Hepatocyte (in vitro differentiated cells): ENCODE measurements around the gene ENAH. TPM values are rescaled to one million over a fixed set of nuclear protein-coding genes. Genes with fewer than 3 reads are reported as not detected.
"Not testable (repeated sequence)": the region's sequence is repeated elsewhere in the genome, so short reads cannot be mapped to it uniquely, and the experiment has no call there.

Experiments
- DNase-seq: peaks from one replicate; pipeline ENCODE4 v3.0.0-alpha.2; 2016; ENCODE audit warnings: low spot score
- H2AFZ ChIP-seq: fragments of 200-600 bp; sonication (generic); 2 replicates; pipeline ENCODE4 v1.6.0; 2016; ENCODE audit warnings: antibody characterized with exemption, mild to moderate bottlenecking
- H3K27ac ChIP-seq: fragments of 200-600 bp; sonication (generic); 2 replicates; pipeline ENCODE4 v1.5.1; 2016; ENCODE audit warnings: mild to moderate bottlenecking
- H3K27me3 ChIP-seq: fragments of 200-600 bp; sonication (generic); 2 replicates; pipeline ENCODE4 v1.6.1; 2016
- H3K36me3 ChIP-seq: fragments of 200-600 bp; sonication (generic); replicated peaks from 2 replicates; pipeline ENCODE4 v1.5.1; 2016; ENCODE audit warnings: low read depth; ENCODE audit not compliant: insufficient read depth
- H3K4me1 ChIP-seq: fragments of 200-600 bp; sonication (generic); 2 replicates; pipeline ENCODE4 v1.5.1; 2016; ENCODE audit warnings: mild to moderate bottlenecking, moderate library complexity; ENCODE audit not compliant: insufficient read depth
- H3K4me2 ChIP-seq: fragments of 200-600 bp; sonication (generic); 2 replicates; pipeline ENCODE4 v1.6.0; 2016
- H3K4me3 ChIP-seq: fragments of 200-600 bp; sonication (generic); 2 replicates; pipeline ENCODE4 v1.5.1; 2016; ENCODE audit warnings: mild to moderate bottlenecking
- H3K79me2 ChIP-seq: fragments of 200-600 bp; sonication (generic); 2 replicates; pipeline ENCODE4 v1.6.0; 2017; ENCODE audit warnings: mild to moderate bottlenecking
- H3K9me2 ChIP-seq: fragments of 200-600 bp; sonication (generic); replicated peaks from 2 replicates; pipeline ENCODE4 v1.6.0; 2017; ENCODE audit warnings: mild to moderate bottlenecking; ENCODE audit not compliant: insufficient read depth
- H3K9me3 ChIP-seq: fragments of 200-600 bp; sonication (generic); 2 replicates; pipeline ENCODE4 v1.5.1; 2016; ENCODE audit warnings: low read depth, mild to moderate bottlenecking
- H4K20me1 ChIP-seq: fragments of 200-600 bp; sonication (generic); 2 replicates; pipeline ENCODE4 v1.6.0; 2016; ENCODE audit warnings: mild to moderate bottlenecking; ENCODE audit not compliant: insufficient read depth, poor library complexity, severe bottlenecking
- CTCF ChIP-seq: fragments of 200-600 bp; sonication (generic); IDR thresholded peaks from 2 replicates; pipeline ENCODE4 v1.5.1; 2016; ENCODE audit warnings: antibody characterized with exemption, mild to moderate bottlenecking; ENCODE audit not compliant: poor library complexity
- EZH2 ChIP-seq: fragments of 200-600 bp; sonication (generic); IDR thresholded peaks from 2 replicates; pipeline ENCODE4 v1.6.1; 2016; ENCODE audit warnings: antibody characterized with exemption, mild to moderate bottlenecking, borderline replicate concordance
- EZH2phosphoT487 ChIP-seq: fragments of 200-600 bp; sonication (generic); IDR thresholded peaks from one replicate; pipeline ENCODE4 v1.6.1; 2018; ENCODE audit warnings: antibody characterized with exemption, mild to moderate bottlenecking, low read depth, moderate library complexity; ENCODE audit not compliant: unreplicated experiment, severe bottlenecking
- WGBS: methylation state at CpG from one replicate; pipeline ENCODE4 v1.1.6; 2016; ENCODE audit warnings: low lambda C conversion rate; ENCODE audit errors: missing lambda C conversion rate; 5-methylcytosine and 5-hydroxymethylcytosine counted together
- polyA plus RNA-seq: library from polyadenylated mRNA; unstranded; fragments of >200 nt; fragmentation: Nextera tagmentation; extraction: Ambion mirVana; gene quantifications from 2 replicates; pipeline ENCODE4 v1.2.1, GENCODE V29; 2016
- total RNA-seq: library from RNA; depleted of rRNA; stranded (reverse); fragments of >200 nt; gene quantifications from 2 replicates; pipeline ENCODE4 v1.2.3, GENCODE V29; 2014

ENAH gene
- total and polyA plus RNA-seq, 2 experiments from 2014 or later, result 51.3 to 115 TPM

DNA sequence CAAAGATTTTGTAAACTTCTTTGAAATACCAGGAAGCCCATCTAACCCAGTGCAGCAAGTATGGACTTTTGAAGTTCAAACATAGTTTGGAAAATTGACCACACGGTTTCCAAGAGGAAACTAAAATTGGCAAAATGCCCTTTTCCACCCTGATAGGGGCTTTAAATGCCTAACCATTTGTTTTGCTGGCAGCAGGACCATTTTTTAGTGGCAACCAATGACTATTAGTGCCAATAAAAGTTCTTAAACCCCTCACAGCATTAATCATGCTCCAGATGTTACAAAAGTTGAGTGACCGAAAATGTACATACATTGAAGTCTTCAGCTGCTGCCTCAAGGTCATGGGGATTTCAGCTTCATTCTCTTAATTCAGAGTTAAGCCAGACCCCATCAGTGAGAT is 46.4 kb upstream of the ENAH start:
- Histone ChIP-seq H3K4me2 (peak overlapping the region; percentile 33), H4K20me1 (no peaks in the 10 kb centered on the region), H3K36me3 (no peaks in the 10 kb centered on the region), H3K27ac (peak overlapping the region; percentile 52), H3K9me3 (no peaks in the 10 kb centered on the region), H3K4me3 (no peak overlapping the region), H2AFZ (no peak overlapping the region), H3K4me1 (peaks cover 20% of the 10 kb centered on the region), H3K9me2 (no peaks in the 10 kb centered on the region), H3K27me3 (no peaks in the 10 kb centered on the region), H3K79me2 (no peaks in the 10 kb centered on the region)
- 51% methylated on average over 2 of the region's 2 CpGs for WGBS
- DNase-seq, result peak; percentile 19
- no peak for TF ChIP-seq CTCF
- TF ChIP-seq EZH2, result no peak
- TF ChIP-seq EZH2phosphoT487, result no peak

- H3K4me2 ChIP-seq, H3K27me3 ChIP-seq, DNase-seq, H3K9me2 ChIP-seq, H3K36me3 ChIP-seq, H2AFZ ChIP-seq, H3K79me2 ChIP-seq, H3K4me3 ChIP-seq, H3K9me3 ChIP-seq, H4K20me1 ChIP-seq, H3K27ac ChIP-seq: not testable (repeated sequence)
- peaks cover 24% of the 10 kb centered on the region for H3K4me1 ChIP-seq
- 99% methylated on average over 4 of the region's 4 CpGs for WGBS
These were observed 45.3 kb upstream of the ENAH start for GRCh38 chr1:225698194-225698593.

- H3K27me3 ChIP-seq, result no peaks in the 10 kb centered on the region
- H3K4me2 ChIP-seq, result no peak overlapping the region
- H2AFZ ChIP-seq, result no peak overlapping the region
- DNase-seq, result no peak
- H3K79me2 ChIP-seq, result no peaks in the 10 kb centered on the region
- H4K20me1 ChIP-seq, result no peaks in the 10 kb centered on the region
- H3K36me3 ChIP-seq, result no peaks in the 10 kb centered on the region
- H3K9me3 ChIP-seq, result no peaks in the 10 kb centered on the region
- no peak overlapping the region for H3K27ac ChIP-seq
- 88% methylated on average over 4 of the region's 4 CpGs for WGBS
- H3K4me1 ChIP-seq, result peaks cover 24% of the 10 kb centered on the region
- H3K9me2 ChIP-seq, result no peaks in the 10 kb centered on the region
- H3K4me3 ChIP-seq, result no peak overlapping the region
- TF ChIP-seq CTCF (no peak), EZH2 (no peak), EZH2phosphoT487 (no peak)
These were observed 44.5 kb upstream of the ENAH start for GRCh38 chr1:225697428-225697827.

DNA sequence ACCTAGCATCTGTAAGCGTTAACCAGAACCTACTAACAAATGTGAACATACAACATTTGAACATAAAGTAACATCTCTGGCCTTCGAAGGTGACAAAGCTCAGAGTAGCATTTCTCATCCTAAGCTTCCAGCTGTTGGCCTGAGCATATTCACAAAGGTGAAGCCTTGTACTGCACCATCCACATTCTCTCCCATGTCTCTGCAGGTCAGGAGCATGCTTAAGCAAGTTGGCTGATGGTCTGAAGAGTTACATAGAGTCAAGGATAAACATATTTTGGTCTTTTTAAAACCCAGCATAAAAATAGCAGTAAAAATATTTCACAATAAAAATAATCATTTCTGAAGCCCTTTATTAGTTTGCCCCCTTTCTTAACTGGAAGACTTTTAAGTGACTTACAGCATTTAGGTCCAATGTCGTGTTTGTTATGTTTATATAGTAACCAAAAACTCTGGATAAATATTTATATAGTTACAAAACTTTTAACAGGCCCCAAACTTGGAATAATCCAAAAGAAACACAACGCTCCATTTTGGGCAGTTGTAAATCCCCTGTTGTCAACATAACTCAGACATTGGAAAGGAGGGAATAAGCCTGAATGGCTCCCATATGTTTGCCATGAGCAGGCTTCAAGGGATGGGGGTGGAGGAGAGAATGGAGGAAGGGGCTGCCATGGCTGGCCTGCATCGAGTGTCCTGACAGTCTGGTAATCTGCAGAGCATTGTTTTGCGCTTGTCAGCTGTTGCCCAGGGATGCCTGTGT is 42.8 kb upstream of the ENAH start:
- TF ChIP-seq CTCF (no peak), EZH2phosphoT487 (peak; percentile 76)
- no peak overlapping the region for H3K4me2 ChIP-seq
- no peak overlapping the region for H2AFZ ChIP-seq
- no peaks in the 10 kb centered on the region for H3K27me3 ChIP-seq
- H3K79me2 ChIP-seq, result no peaks in the 10 kb centered on the region
- H3K4me3 ChIP-seq, result no peak overlapping the region
- 53% methylated on average over 6 of the region's 6 CpGs for WGBS
- H3K9me3 ChIP-seq, result no peaks in the 10 kb centered on the region
- DNase-seq, result peak; percentile 50
- H4K20me1 ChIP-seq, result no peaks in the 10 kb centered on the region
- no peaks in the 10 kb centered on the region for H3K9me2 ChIP-seq
- no peaks in the 10 kb centered on the region for H3K36me3 ChIP-seq
- H3K4me1 ChIP-seq, result peaks cover 36% of the 10 kb centered on the region
- peak overlapping the region; percentile 57 for H3K27ac ChIP-seq
